Body of pancreas (tissue), 4 donors: Measurements from ENCODE around the gene NME5.

Source experiments
- POLR2A ChIP-seq, 3 donors: fragments of 450-650 bp; IDR thresholded peaks; one replicate each; pipeline ENCODE4 v1.6.1; 2016; ENCODE audit warnings: antibody characterized with exemption in 3 of 3, mild to moderate bottlenecking in 2 of 3
- TF ChIP-seq, protein P1 (sequence below), 7 experiments: fragments of 450-650 bp in 4 of 7; fragments of 200-600 bp in 3 of 7; sonication (generic) in 3 of 7; IDR thresholded peaks; one replicate each; pipeline ENCODE4 v1.5.1; 2016 to 2019; ENCODE audit warnings: antibody characterized with exemption in 7 of 7

DNA sequence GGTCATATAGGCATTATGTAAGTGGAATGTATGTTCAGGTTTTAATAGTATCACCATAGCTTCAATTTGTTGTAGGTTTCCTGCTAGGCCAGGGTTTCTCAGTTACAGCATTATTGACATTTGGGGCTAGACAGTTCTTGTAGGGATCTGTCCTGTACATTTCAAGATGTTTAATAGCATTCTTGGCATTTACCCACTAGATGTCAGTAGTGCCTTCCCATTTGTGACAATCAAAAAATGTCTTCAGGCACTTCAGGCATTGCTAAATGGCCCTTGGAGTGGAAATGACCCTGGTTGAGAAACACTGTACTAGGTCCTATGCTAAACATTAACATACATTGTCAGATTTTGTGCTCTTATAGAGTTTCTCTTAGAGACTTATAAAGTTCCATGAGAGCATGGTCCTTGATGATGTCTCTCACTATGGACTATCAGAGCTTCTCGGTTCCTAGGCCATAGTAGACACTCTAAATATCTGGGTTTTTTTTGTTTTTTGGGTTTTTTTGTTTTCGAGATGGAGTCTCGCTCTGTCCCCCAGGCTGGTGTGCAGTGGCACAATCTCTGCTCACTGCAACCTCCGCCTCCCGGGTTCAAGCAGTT lies 41.1 kb upstream of the NME5 start:
- TF ChIP-seq, protein P1, sequence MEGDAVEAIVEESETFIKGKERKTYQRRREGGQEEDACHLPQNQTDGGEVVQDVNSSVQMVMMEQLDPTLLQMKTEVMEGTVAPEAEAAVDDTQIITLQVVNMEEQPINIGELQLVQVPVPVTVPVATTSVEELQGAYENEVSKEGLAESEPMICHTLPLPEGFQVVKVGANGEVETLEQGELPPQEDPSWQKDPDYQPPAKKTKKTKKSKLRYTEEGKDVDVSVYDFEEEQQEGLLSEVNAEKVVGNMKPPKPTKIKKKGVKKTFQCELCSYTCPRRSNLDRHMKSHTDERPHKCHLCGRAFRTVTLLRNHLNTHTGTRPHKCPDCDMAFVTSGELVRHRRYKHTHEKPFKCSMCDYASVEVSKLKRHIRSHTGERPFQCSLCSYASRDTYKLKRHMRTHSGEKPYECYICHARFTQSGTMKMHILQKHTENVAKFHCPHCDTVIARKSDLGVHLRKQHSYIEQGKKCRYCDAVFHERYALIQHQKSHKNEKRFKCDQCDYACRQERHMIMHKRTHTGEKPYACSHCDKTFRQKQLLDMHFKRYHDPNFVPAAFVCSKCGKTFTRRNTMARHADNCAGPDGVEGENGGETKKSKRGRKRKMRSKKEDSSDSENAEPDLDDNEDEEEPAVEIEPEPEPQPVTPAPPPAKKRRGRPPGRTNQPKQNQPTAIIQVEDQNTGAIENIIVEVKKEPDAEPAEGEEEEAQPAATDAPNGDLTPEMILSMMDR (IDR thresholded peaks at IDR 0.05) = peak in 3 of 7 experiments; percentile 13 to 29 (median 25)
- TF ChIP-seq POLR2A (IDR thresholded peaks at IDR 0.05) = no peak
